HG02981 (cell line): ENCODE data around the gene ADAM19.
"Not testable (repeated sequence)": the region's sequence is repeated elsewhere in the genome, so short reads cannot be mapped to it uniquely, and the experiment has no call there.

Experiments used
- ATAC-seq: cut with Tn5 transposase; IDR thresholded peaks from one replicate; pipeline ENCODE4 v1.9.1; 2021; ENCODE audit warnings: mild to moderate bottlenecking, moderate library complexity; ENCODE audit not compliant: unreplicated experiment

Gene ADAM19

GRCh38 chr5:157446412-157446935 lies 129.1 kb downstream of the ADAM19 start:
- ATAC-seq, result no peak

GRCh38 chr5:157445745-157446411 lies 129.7 kb downstream of the ADAM19 start:
- ATAC-seq, result no peak

DNA sequence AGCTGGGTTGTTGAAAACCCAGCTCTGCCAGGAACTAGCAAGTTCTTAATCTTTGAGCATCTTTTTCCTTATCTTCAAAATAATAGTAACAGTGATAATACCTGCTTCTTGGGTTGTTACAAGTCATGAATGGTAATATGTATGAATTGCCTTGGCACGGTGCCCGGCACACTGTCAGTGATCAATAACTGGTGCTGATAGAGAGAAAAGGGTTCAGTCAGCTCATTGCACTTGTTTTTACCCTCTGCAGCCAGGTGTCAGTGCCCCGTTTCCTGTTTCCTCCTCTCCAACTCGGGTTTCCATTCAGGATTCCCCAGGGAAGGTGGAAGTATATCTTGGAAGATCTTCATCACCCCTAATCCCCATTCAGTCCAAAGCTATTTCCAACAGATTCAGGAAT lies 131.4 kb downstream of the ADAM19 start:
- ATAC-seq, result no peak

GRCh38 chr5:157443041-157443549 lies 132.5 kb downstream of the ADAM19 start:
- no peak for ATAC-seq

DNA sequence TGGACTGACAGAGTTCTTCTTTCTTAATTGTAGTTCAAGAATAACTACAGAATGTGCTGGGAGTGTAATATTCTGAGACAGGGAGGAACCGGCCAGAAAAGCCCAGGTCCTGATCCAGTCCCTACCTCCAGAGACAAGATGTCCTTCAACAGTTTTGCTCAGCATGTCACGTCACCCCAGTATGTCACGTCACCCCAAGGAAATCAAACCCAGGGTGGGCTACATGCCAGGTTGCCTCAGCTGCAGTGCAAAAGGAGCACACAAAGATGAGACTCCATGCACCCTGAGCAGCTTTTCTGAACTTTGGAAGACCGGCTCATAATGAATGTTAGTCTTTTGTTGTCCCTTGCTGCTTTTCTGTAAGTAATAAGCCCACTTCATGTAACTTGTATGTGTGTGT lies 141.5 kb downstream of the ADAM19 start:
- ATAC-seq, result no peak

DNA sequence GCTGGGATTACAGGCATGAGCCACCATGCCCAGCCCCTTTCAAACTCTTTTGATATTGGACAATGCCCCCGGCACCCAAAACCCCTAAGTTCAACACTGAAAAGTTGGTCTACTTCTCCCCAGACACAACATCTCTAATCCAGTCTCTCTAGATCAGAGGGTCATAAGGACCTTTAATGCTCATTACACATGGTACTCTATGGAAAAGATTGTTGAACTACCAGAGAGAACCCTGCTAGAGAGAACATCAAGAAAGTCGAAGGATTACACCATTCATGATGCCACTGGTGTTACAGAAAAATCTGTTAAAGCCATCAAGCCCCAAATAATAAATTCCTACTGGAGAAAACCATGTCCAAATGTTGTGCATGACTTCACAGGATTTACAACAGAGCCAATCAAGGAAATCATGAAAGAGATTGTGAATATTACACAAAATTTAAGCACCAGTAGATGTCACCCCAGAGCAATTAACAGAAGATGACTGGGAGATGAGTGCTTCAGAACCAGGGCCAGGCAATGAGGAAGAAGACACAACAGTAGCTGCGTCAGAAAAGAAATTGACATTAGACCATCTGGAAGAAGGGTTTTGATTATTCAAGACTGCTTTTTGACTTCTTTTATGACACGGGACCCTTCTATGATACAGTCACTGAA lies 143.9 kb downstream of the ADAM19 start:
- peak; percentile 68 for ATAC-seq

GRCh38 chr5:157429920-157430319 lies 145.7 kb downstream of the ADAM19 start:
- not testable (repeated sequence) for ATAC-seq
